Lung (tissue), 12 donors: ENCODE measurements around the gene VBP1. TPM values are rescaled to one million over a fixed set of nuclear protein-coding genes. Genes with fewer than 3 reads are reported as not detected.

ENCODE experiments used
- ATAC-seq: fragments of 200-7000 bp; cut with Tn5 transposase; one replicate; pipeline ENCODE4 v1.9.1; 2020; ENCODE audit warnings: moderate number of reproducible peaks; ENCODE audit not compliant: insufficient read depth, low FRiP score
- DNase-seq, 3 donors: peaks; one replicate each; pipeline ENCODE4 v3.0.0-alpha.2; 2013 to 2017
- H3K27ac ChIP-seq, 2 donors: one replicate each; pipeline ENCODE4 v1.5.1; 2013; ENCODE audit warnings: mild to moderate bottlenecking in 2 of 2, moderate library complexity in 2 of 2, control low read depth in 1 of 2, inconsistent platforms in 1 of 2, low read depth in 1 of 2, low read length in 1 of 2
- H3K27me3 ChIP-seq, 3 donors: one replicate each; pipeline ENCODE4 v1.5.1; 2013; ENCODE audit warnings: low read length in 2 of 3; ENCODE audit not compliant: control insufficient read depth in 3 of 3, insufficient read depth in 3 of 3
- H3K36me3 ChIP-seq, 4 donors: one replicate each; pipeline ENCODE4 v1.5.1; 2013; ENCODE audit warnings: low read length in 4 of 4, mild to moderate bottlenecking in 1 of 4, moderate library complexity in 1 of 4; ENCODE audit not compliant: control insufficient read depth in 4 of 4, insufficient read depth in 4 of 4
- H3K4me1 ChIP-seq, 5 donors: one replicate each; pipeline ENCODE4 v1.5.1; 2013; ENCODE audit warnings: low read length in 5 of 5, mild to moderate bottlenecking in 2 of 5, moderate library complexity in 1 of 5; ENCODE audit not compliant: control insufficient read depth in 5 of 5, insufficient read depth in 5 of 5
- H3K4me3 ChIP-seq: one replicate; pipeline ENCODE4 v1.5.1; 2013; ENCODE audit warnings: mild to moderate bottlenecking, control low read depth, moderate library complexity
- H3K9ac ChIP-seq, 2 donors: one replicate each; pipeline ENCODE4 v1.5.1; 2013; ENCODE audit warnings: low read length in 2 of 2, control low read depth in 1 of 2; ENCODE audit not compliant: insufficient read depth in 1 of 2
- H3K9me3 ChIP-seq, 4 donors: one replicate each; pipeline ENCODE4 v1.5.1; 2013; ENCODE audit warnings: low read length in 3 of 4, mild to moderate bottlenecking in 1 of 4, moderate library complexity in 1 of 4; ENCODE audit not compliant: control insufficient read depth in 4 of 4, insufficient read depth in 3 of 4
- CTCF ChIP-seq: IDR thresholded peaks from 2 replicates; pipeline ENCODE4 v1.5.1; 2012; ENCODE audit warnings: mild to moderate bottlenecking; ENCODE audit errors: control extremely low read depth, extremely low read depth
- WGBS, 2 donors: extraction: QIAGEN DNeasy Blood & Tissue Kit; methylation state at CpG; one replicate each; pipeline ENCODE4 v1.1.7; 2013; 5-methylcytosine and 5-hydroxymethylcytosine counted together
- polyA plus RNA-seq, 2 donors: library from polyadenylated mRNA; stranded (reverse); fragments of 200-250 nt; gene quantifications; one replicate each; pipeline ENCODE4 v1.2.1, GENCODE V29; 2013
- total RNA-seq, 2 donors: library from RNA; depleted of rRNA in 1 of 2; stranded (reverse); fragments of >200 nt in 1 of 2; gene quantifications; one replicate each; pipeline ENCODE4 v1.2.1, GENCODE V29; 2014 to 2021
- donor health status: control.
- donor health status: control.
- donor health status: Bipolar disorder and iron deficiency.
- donor health status: healthy.
- donor health status: DM: yes; HTN: yes; CAD: no.

VBP1 gene
- total and polyA plus RNA-seq, 4 donors = 21.7 to 50.7 (median 34.5) TPM

- DNase-seq = no peak
- H3K4me1 ChIP-seq = no peaks in the 10 kb centered on the region
- H3K9me3 ChIP-seq = peaks cover 0 to 6% (median 0%) of the 10 kb centered on the region in 4 donors
- H3K9ac ChIP-seq = no peak overlapping the region
- 84 to 100% methylated on average over 1 of the region's 1 CpG for WGBS, 2 donors
- H3K4me3 ChIP-seq = no peak overlapping the region
- ATAC-seq = no peak
- TF ChIP-seq CTCF = no peak
- no peak overlapping the region for H3K27ac ChIP-seq
- no peaks in the 10 kb centered on the region for H3K27me3 ChIP-seq
- H3K36me3 ChIP-seq = no peaks in the 10 kb centered on the region
Observed at GRCh38 chrX:155270969-155271368, 54.7 kb downstream of the VBP1 start.

- no peak for TF ChIP-seq CTCF
- H3K9me3 ChIP-seq = no peaks in the 10 kb centered on the region
- H3K36me3 ChIP-seq = peaks cover 0 to 2% (median 0%) of the 10 kb centered on the region in 4 donors
- 83 to 94% methylated on average over 1 of the region's 1 CpG for WGBS, 2 donors
- no peak for DNase-seq
- H3K9ac ChIP-seq = no peak overlapping the region
- H3K4me3 ChIP-seq = no peak overlapping the region
- no peak overlapping the region for H3K27ac ChIP-seq
- H3K27me3 ChIP-seq = no peaks in the 10 kb centered on the region
- no peak for ATAC-seq
- H3K4me1 ChIP-seq = no peaks in the 10 kb centered on the region
Observed at GRCh38 chrX:155279873-155280272, 63.6 kb downstream of the VBP1 start.

Other genes starting within 250 kb of the VBP1 start
- 10 to 100 TPM in 1 of 2 donors, 1 to 10 TPM in 1; 6.1 to 38.1 TPM for gene F8, start 193.7 kb upstream of the VBP1 start, total RNA-seq
- 1 to 10 TPM; 6.1 to 9.0 TPM for gene F8, start 193.7 kb upstream of the VBP1 start, polyA plus RNA-seq
- gene FUNDC2, start 189.6 kb upstream of the VBP1 start, total RNA-seq = 10 to 100 TPM; 43.5 to 83.1 TPM
- 100 to 1,000 TPM in 1 of 2 donors, 10 to 100 TPM in 1; 89.0 to 106 TPM for gene FUNDC2, start 189.6 kb upstream of the VBP1 start, polyA plus RNA-seq
- 1 to 10 TPM; 4.3 to 9.5 TPM for gene CMC4, start 145.3 kb upstream of the VBP1 start, total RNA-seq
- gene CMC4, start 145.3 kb upstream of the VBP1 start, polyA plus RNA-seq = 10 to 100 TPM in 1 of 2 donors, 1 to 10 TPM in 1; 7.3 to 15.7 TPM
- gene MTCP1, start 145.3 kb upstream of the VBP1 start, total RNA-seq = 10 to 100 TPM; 10.7 to 16.5 TPM
- gene MTCP1, start 145.3 kb upstream of the VBP1 start, polyA plus RNA-seq = 10 to 100 TPM in 1 of 2 donors, 1 to 10 TPM in 1; 7.6 to 60.2 TPM
- gene BRCC3, start 145.0 kb upstream of the VBP1 start, total RNA-seq = 10 to 100 TPM; 13.7 to 17.9 TPM
- gene BRCC3, start 145.0 kb upstream of the VBP1 start, polyA plus RNA-seq = 10 to 100 TPM in 1 of 2 donors, 1 to 10 TPM in 1; 7.9 to 13.1 TPM
- gene RAB39B, start 48.0 kb downstream of the VBP1 start, total RNA-seq = under 1 TPM; 0.63 to 0.83 TPM
- gene RAB39B, start 48.0 kb downstream of the VBP1 start, polyA plus RNA-seq = under 1 TPM; 0.28 to 0.35 TPM
- 10 to 100 TPM; 24.6 to 31.5 TPM for gene CLIC2, start 118.2 kb downstream of the VBP1 start, total RNA-seq
- 10 to 100 TPM; 25.7 to 27.1 TPM for gene CLIC2, start 118.2 kb downstream of the VBP1 start, polyA plus RNA-seq
- gene F8A2, start 165.6 kb downstream of the VBP1 start, total RNA-seq = not detected
- gene F8A2, start 165.6 kb downstream of the VBP1 start, polyA plus RNA-seq = not detected
- 1 to 10 TPM; 3.6 to 6.0 TPM for gene F8A3, start 242.2 kb downstream of the VBP1 start, total RNA-seq
- gene F8A3, start 242.2 kb downstream of the VBP1 start, polyA plus RNA-seq = 1 to 10 TPM; 3.2 to 6.4 TPM